Stimulated activated CD4-positive, alpha-beta T cell treated with anti-CD3 and anti-CD28 coated beads, Interleukin-2, amount 100 ng/mL, for 24 hours (primary cell): Measurements from ENCODE around the gene LVRN.
A peak's percentile ranks its signal among the peaks of the same experiment; 100 is the strongest.

ENCODE experiments used
- DNase-seq, 2 donors: peaks; one replicate each; pipeline ENCODE4 v3.0.0-alpha.2; 2020

LVRN gene

GRCh38 chr5:116035123-116035522 lies 72.8 kb downstream of the LVRN start:
- DNase-seq, result no peak

- no peak for DNase-seq
Observed at GRCh38 chr5:116037236-116037822, 75.1 kb downstream of the LVRN start.

GRCh38 chr5:116038817-116039216 lies 76.5 kb downstream of the LVRN start:
- DNase-seq, result no peak

GRCh38 chr5:116042375-116042774 lies 80.1 kb downstream of the LVRN start:
- DNase-seq, result no peak

GRCh38 chr5:116044073-116044472 lies 81.8 kb downstream of the LVRN start:
- DNase-seq, result no peak

GRCh38 chr5:116045821-116046220 lies 83.5 kb downstream of the LVRN start:
- DNase-seq, result no peak

- no peak for DNase-seq
Observed at GRCh38 chr5:116046261-116046660, 84.0 kb downstream of the LVRN start.

GRCh38 chr5:116046823-116047222 lies 84.5 kb downstream of the LVRN start:
- DNase-seq, result no peak

- no peak for DNase-seq
Observed at GRCh38 chr5:116058346-116058936, 96.2 kb downstream of the LVRN start.

- no peak for DNase-seq
Observed at GRCh38 chr5:116062352-116062751, 100.1 kb downstream of the LVRN start.

- no peak for DNase-seq
Observed at GRCh38 chr5:116063950-116064349, 101.7 kb downstream of the LVRN start.

GRCh38 chr5:116068028-116068632 lies 105.9 kb downstream of the LVRN start:
- DNase-seq, result peak in 1 of 2 donors; percentile 44

GRCh38 chr5:116071211-116071610 lies 108.9 kb downstream of the LVRN start:
- DNase-seq, result no peak

- no peak for DNase-seq
Observed at GRCh38 chr5:116075191-116075831, 113.0 kb downstream of the LVRN start.

GRCh38 chr5:116076496-116076895 lies 114.2 kb downstream of the LVRN start:
- DNase-seq, result no peak
